GM18498 (cell line): ENCODE results near the gene MX1.

Source experiments
- ATAC-seq: cut with Tn5 transposase; IDR thresholded peaks from one replicate; pipeline ENCODE4 v1.9.1; 2021; ENCODE audit warnings: mild to moderate bottlenecking, moderate library complexity; ENCODE audit not compliant: unreplicated experiment

The MX1 gene

GRCh38 chr21:41425954-41426675 lies at the start of gene MX1:
MX1 (plus strand) TSS chr21:41426239; CDS start chr21:41432071, 5,832 bp downstream.
- peak; percentile 91 for ATAC-seq

GRCh38 chr21:41377715-41378114 lies 48.3 kb upstream of the MX1 start:
- no peak for ATAC-seq

- ATAC-seq: no peak
These were observed 47.2 kb upstream of the MX1 start for GRCh38 chr21:41378849-41379248.

GRCh38 chr21:41379901-41380300 lies 46.1 kb upstream of the MX1 start:
- ATAC-seq: no peak

- no peak for ATAC-seq
These were observed 44.3 kb upstream of the MX1 start for GRCh38 chr21:41381731-41382130.

GRCh38 chr21:41387042-41387819 lies 38.8 kb upstream of the MX1 start:
- ATAC-seq: no peak

- ATAC-seq: no peak
These were observed 38.2 kb upstream of the MX1 start for GRCh38 chr21:41387824-41388223.

- ATAC-seq: no peak
These were observed 37.8 kb upstream of the MX1 start for GRCh38 chr21:41388259-41388658.

- no peak for ATAC-seq
These were observed 35.9 kb upstream of the MX1 start for GRCh38 chr21:41390043-41390639.

GRCh38 chr21:41393876-41394465 lies 32.1 kb upstream of the MX1 start:
- no peak for ATAC-seq

- ATAC-seq: no peak
These were observed 29.4 kb upstream of the MX1 start for GRCh38 chr21:41396558-41397075.

- no peak for ATAC-seq
These were observed 28.6 kb upstream of the MX1 start for GRCh38 chr21:41397471-41397891.

- ATAC-seq: no peak
These were observed 27.8 kb upstream of the MX1 start for GRCh38 chr21:41398251-41398650.

- ATAC-seq: no peak
These were observed 27.2 kb upstream of the MX1 start for GRCh38 chr21:41398831-41399230.

- no peak for ATAC-seq
These were observed 26.7 kb upstream of the MX1 start for GRCh38 chr21:41399246-41399800.

GRCh38 chr21:41402231-41402630 lies 23.8 kb upstream of the MX1 start:
- ATAC-seq: no peak

- no peak for ATAC-seq
These were observed 23.2 kb upstream of the MX1 start for GRCh38 chr21:41402796-41403195.

- ATAC-seq: no peak
These were observed 22.7 kb upstream of the MX1 start for GRCh38 chr21:41403331-41403730.

- no peak for ATAC-seq
These were observed 22.1 kb upstream of the MX1 start for GRCh38 chr21:41403966-41404365.

- no peak for ATAC-seq
These were observed 20.7 kb upstream of the MX1 start for GRCh38 chr21:41405321-41405720.

- ATAC-seq: no peak
These were observed 19.7 kb upstream of the MX1 start for GRCh38 chr21:41406340-41406739.
